ENCODE results near the gene CADPS.
A peak's percentile ranks its signal among the peaks of the same experiment; 100 is the strongest.

Gene CADPS

GRCh38 chr3:62874711-62875557, at the start of gene CADPS:
TSS of gene CADPS (minus strand) at chr3:62875416. CDS start at chr3:62875029, 387 bp downstream.
- peak; percentile 44 for DNase-seq

- DNase-seq, result no peak
Measured at GRCh38 chr3:62923066-62923465, 47.9 kb upstream of the CADPS start.

GRCh38 chr3:62922326-62922725, 47.1 kb upstream of the CADPS start:
- DNase-seq, result no peak

- no peak for DNase-seq
Measured at GRCh38 chr3:62920466-62920784, 45.2 kb upstream of the CADPS start.

- DNase-seq, result no peak
Measured at GRCh38 chr3:62919784-62920465, 44.7 kb upstream of the CADPS start.

- no peak for DNase-seq
Measured at GRCh38 chr3:62918777-62919176, 43.6 kb upstream of the CADPS start.

- no peak for DNase-seq
Measured at GRCh38 chr3:62918131-62918530, 42.9 kb upstream of the CADPS start.

GRCh38 chr3:62911526-62911925, 36.3 kb upstream of the CADPS start:
- no peak for DNase-seq

- no peak for DNase-seq
Measured at GRCh38 chr3:62905331-62905730, 30.1 kb upstream of the CADPS start.

GRCh38 chr3:62898530-62899496, 23.6 kb upstream of the CADPS start:
- DNase-seq, result no peak

- no peak for DNase-seq
Measured at GRCh38 chr3:62895901-62896300, 20.7 kb upstream of the CADPS start.

- no peak for DNase-seq
Measured at GRCh38 chr3:62892951-62893350, 17.7 kb upstream of the CADPS start.

GRCh38 chr3:62892045-62892444, 16.8 kb upstream of the CADPS start:
- DNase-seq, result no peak

- no peak for DNase-seq
Measured at GRCh38 chr3:62888778-62889177, 13.6 kb upstream of the CADPS start.

GRCh38 chr3:62888180-62888579, 13.0 kb upstream of the CADPS start:
- no peak for DNase-seq

- no peak for DNase-seq
Measured at GRCh38 chr3:62885136-62885535, 9.9 kb upstream of the CADPS start.

- DNase-seq, result no peak
Measured at GRCh38 chr3:62884096-62884870, 9.1 kb upstream of the CADPS start.

GRCh38 chr3:62882676-62883200, 7.5 kb upstream of the CADPS start:
- no peak for DNase-seq

GRCh38 chr3:62876064-62876463, 848 bp upstream of the CADPS start:
- DNase-seq, result no peak

- no peak for DNase-seq
Measured at GRCh38 chr3:62875558-62876002, 364 bp upstream of the CADPS start.

GRCh38 chr3:62873761-62874710, 1.2 kb downstream of the CADPS start:
- peak; percentile 40 for DNase-seq

Data from NCI-H748 treated with DMSO at 0.1 percent for 48 hours (cell line).